ENCODE results near the gene SDCBP2. TPM values are rescaled to one million over a fixed set of nuclear protein-coding genes. Genes with fewer than 3 reads are reported as not detected.

The SDCBP2 gene
- total RNA-seq (1 to 10 TPM in 8 of 9 donors, under 1 TPM in 1; 0.65 to 4.2 (median 2.1) TPM), polyA plus RNA-seq (1 to 10 TPM; 1.8 to 3.6 TPM)
- long read RNA-seq, donor 1, partial matches to known transcripts, result 1 of 1 reads
- long read RNA-seq, donor 1, other reads (novel, unspliced or antisense), result 0 of 1 reads
- long read RNA-seq, donor 2, partial matches to known transcripts, result 3 of 17 reads
- long read RNA-seq, donor 2, other reads (novel, unspliced or antisense), result 13 of 17 reads
- long read RNA-seq, donor 3, partial matches to known transcripts, result 0 of 2 reads
- long read RNA-seq, donor 3, other reads (novel, unspliced or antisense), result 1 of 2 reads

- H3K4me3 ChIP-seq, result no peak within 1 kb of the TSS
- peaks cover 0 to 11% (median 4%) of the 10 kb centered on the region in 9 donors for H3K36me3 ChIP-seq
- DNase-seq, result peak in 2 of 5 donors; percentile 6 to 15
- H3K4me1 ChIP-seq, result peaks cover 24 to 84% (median 63%) of the 10 kb centered on the region in 12 donors
- intact Hi-C loops (cut with DNase I), result loop anchor here in 3 of 10 donors (5.0 kb wide), 2 partner anchors 43 to 63 kb away; partner anchors contain the start of gene FKBP1A (in 1 of the 3)
- ATAC-seq, result no peak
- no peak for TF ChIP-seq CTCF (IDR thresholded peaks at IDR 0.05)
- TF ChIP-seq POLR2A (IDR thresholded peaks at IDR 0.05), result no peak
- no peaks in the 10 kb centered on the region for H3K27me3 ChIP-seq
- H3K27ac ChIP-seq, result peak within 1 kb of the TSS; percentile 96 to 100 (median 99)
- H3K9me3 ChIP-seq, result no peaks in the 10 kb centered on the region
- 73 to 81% (median 77%) methylated on average over 7 to 8 of the region's 8 CpGs for WGBS, 4 donors
Measured at GRCh38 chr20:1328680-1329330, at the start of gene SDCBP2. Gene SDCBP2 (minus strand): TSS chr20:1329139. CDS start chr20:1320416, 8,723 bp downstream.

- H3K27ac ChIP-seq, result peak overlapping the region in 3 of 12 donors; percentile 63 to 88 (median 68)
- TF ChIP-seq POLR2A (IDR thresholded peaks at IDR 0.05) (no peak), CTCF (IDR thresholded peaks at IDR 0.05) (no peak)
- 80 to 86% (median 82%) methylated on average over 6 of the region's 6 CpGs for WGBS, 4 donors
- H3K4me3 ChIP-seq, result no peak overlapping the region
- intact Hi-C loops (cut with DNase I), result loop anchor here in 2 of 10 donors (5.0 kb wide), 2 partner anchors 41 to 46 kb away; no protein-coding TSS in a partner anchor
- DNase-seq (no peak), ATAC-seq (no peak)
- no peaks in the 10 kb centered on the region for H3K9me3 ChIP-seq
- H3K4me1 ChIP-seq, result peaks cover 3 to 100% (median 95%) of the 10 kb centered on the region in 12 donors
- H3K36me3 ChIP-seq, result peaks cover 0 to 36% (median 4%) of the 10 kb centered on the region in 9 donors
- H3K27me3 ChIP-seq, result no peaks in the 10 kb centered on the region
Measured at GRCh38 chr20:1378735-1379125, 49.8 kb upstream of the SDCBP2 start.

- intact Hi-C loops (cut with DNase I), result loop anchor here in 3 of 10 donors (2.0 to 5.0 kb wide), 3 partner anchors 13 to 46 kb away; no protein-coding TSS in a partner anchor
- Histone ChIP-seq H3K36me3 (peaks cover 0 to 41% (median 8%) of the 10 kb centered on the region in 9 donors), H3K4me1 (peaks cover 6 to 100% (median 95%) of the 10 kb centered on the region in 12 donors), H3K9me3 (no peaks in the 10 kb centered on the region), H3K27ac (peak overlapping the region; percentile 4 to 88 (median 51)), H3K4me3 (peak overlapping the region in 1 of 12 donors; percentile 10), H3K27me3 (no peaks in the 10 kb centered on the region)
- 56 to 64% (median 62%) methylated on average over 6 of the region's 6 CpGs for WGBS, 4 donors
- ATAC-seq (no peak), DNase-seq (no peak)
- TF ChIP-seq POLR2A (IDR thresholded peaks at IDR 0.05), result no peak
- no peak for TF ChIP-seq CTCF (IDR thresholded peaks at IDR 0.05)
Measured at GRCh38 chr20:1377984-1378734, 49.2 kb upstream of the SDCBP2 start.

Data from heart left ventricle (tissue), 16 donors.